Liver (tissue), 9 donors: ENCODE results near the gene RPLP2. TPM values are rescaled to one million over a fixed set of nuclear protein-coding genes. Genes with fewer than 3 reads are reported as not detected.

Source experiments
- DNase-seq: peaks from one replicate; pipeline ENCODE4 v3.0.0-alpha.2; 2017; ENCODE audit warnings: low spot score
- H3K27ac ChIP-seq, 2 donors: one replicate each; pipeline ENCODE4 v1.7.0; 2013; ENCODE audit warnings: inconsistent platforms in 2 of 2, low read length in 2 of 2, control low read depth in 1 of 2, low read depth in 1 of 2, mild to moderate bottlenecking in 1 of 2
- H3K27me3 ChIP-seq, 4 donors: one replicate each; pipeline versions ENCODE4 v1.6.1 to v1.7.0; 2013; ENCODE audit warnings: low read length in 3 of 4, inconsistent platforms in 1 of 4, mild to moderate bottlenecking in 1 of 4, moderate library complexity in 1 of 4; ENCODE audit not compliant: control insufficient read depth in 4 of 4, insufficient read depth in 4 of 4
- H3K36me3 ChIP-seq, 4 donors: one replicate each; pipeline versions ENCODE4 v1.6.1 to v1.7.0; 2013; ENCODE audit warnings: low read length in 3 of 4, mild to moderate bottlenecking in 3 of 4, low read depth in 1 of 4, moderate library complexity in 1 of 4; ENCODE audit not compliant: control insufficient read depth in 4 of 4, insufficient read depth in 3 of 4
- H3K4me1 ChIP-seq, 4 donors: one replicate each; pipeline versions ENCODE4 v1.6.1 to v1.7.0; 2013; ENCODE audit warnings: low read length in 3 of 4, mild to moderate bottlenecking in 3 of 4, moderate library complexity in 1 of 4; ENCODE audit not compliant: control insufficient read depth in 4 of 4, insufficient read depth in 4 of 4
- H3K4me3 ChIP-seq, 3 donors: one replicate each; pipeline versions ENCODE4 v1.6.1 to v1.7.0; 2013; ENCODE audit warnings: low read length in 3 of 3, control low read depth in 1 of 3, low read depth in 1 of 3, mild to moderate bottlenecking in 1 of 3
- H3K9ac ChIP-seq, 2 donors: one replicate each; pipeline ENCODE4 v1.7.0; 2013; ENCODE audit warnings: low read length in 2 of 2, mild to moderate bottlenecking in 2 of 2, moderate library complexity in 2 of 2, control low read depth in 1 of 2, low read depth in 1 of 2
- H3K9me3 ChIP-seq, 4 donors: one replicate each; pipeline versions ENCODE4 v1.6.1 to v1.7.0; 2013; ENCODE audit warnings: low read length in 3 of 4; ENCODE audit not compliant: control insufficient read depth in 4 of 4
- EGR1 ChIP-seq, 2 donors: IDR thresholded peaks; 2 replicates each; pipeline ENCODE4 v1.6.1; 2016 to 2018; ENCODE audit warnings: antibody characterized with exemption in 2 of 2, low read depth in 2 of 2
- FOXA1 ChIP-seq: IDR thresholded peaks from 2 replicates; pipeline ENCODE4 v1.6.1; 2016; ENCODE audit warnings: antibody characterized with exemption
- HNF4A ChIP-seq, 2 donors: conservative IDR thresholded peaks; 2 replicates each; pipeline ENCODE4 v1.6.1; 2016; ENCODE audit warnings: antibody characterized with exemption in 2 of 2, mild to moderate bottlenecking in 2 of 2
- NR2F2 ChIP-seq: IDR thresholded peaks from 2 replicates; pipeline ENCODE4 v1.6.1; 2016; ENCODE audit warnings: antibody characterized with exemption
- RAD21 ChIP-seq, 2 donors: IDR thresholded peaks; 2 replicates each; pipeline ENCODE4 v1.6.1; 2016; ENCODE audit warnings: antibody characterized with exemption in 2 of 2, mild to moderate bottlenecking in 2 of 2
- SP1 ChIP-seq: IDR thresholded peaks from 2 replicates; pipeline ENCODE4 v1.6.1; 2018; ENCODE audit warnings: antibody characterized with exemption, mild to moderate bottlenecking
- WGBS: extraction: QIAGEN DNeasy Blood & Tissue Kit; methylation state at CpG from one replicate; pipeline ENCODE4 v1.1.7; 2013; 5-methylcytosine and 5-hydroxymethylcytosine counted together
- polyA plus RNA-seq, 2 donors: library from polyadenylated mRNA; stranded (reverse) in 1 of 2; unstranded in 1 of 2; fragments of 200-250 nt in 1 of 2; fragments of >200 nt in 1 of 2; fragmentation: Nextera tagmentation in 1 of 2; extraction: Ambion mirVana in 1 of 2; gene quantifications; one replicate each; pipeline versions ENCODE4 v1.2.1 to v1.2.3, GENCODE V29; 2013 to 2015
- total RNA-seq, 2 donors: library from RNA; depleted of rRNA; stranded (reverse); fragments of >200 nt; gene quantifications; one replicate each; pipeline ENCODE4 v1.2.3, GENCODE V29; 2014
- TF ChIP-seq, protein P1 (sequence below): IDR thresholded peaks from 2 replicates; pipeline ENCODE4 v1.6.1; 2016; ENCODE audit warnings: antibody characterized with exemption, mild to moderate bottlenecking
- TF ChIP-seq, protein P2 (sequence below): IDR thresholded peaks from 2 replicates; pipeline ENCODE4 v1.6.1; 2016; ENCODE audit warnings: antibody characterized with exemption
- donor health status: healthy.
- donor health status: healthy.
- donor health status: healthy.
- donor health status: healthy.
- donor health status: healthy.

The RPLP2 gene
- total and polyA plus RNA-seq, 4 donors = 59.8 to 476 (median 285) TPM

DNA sequence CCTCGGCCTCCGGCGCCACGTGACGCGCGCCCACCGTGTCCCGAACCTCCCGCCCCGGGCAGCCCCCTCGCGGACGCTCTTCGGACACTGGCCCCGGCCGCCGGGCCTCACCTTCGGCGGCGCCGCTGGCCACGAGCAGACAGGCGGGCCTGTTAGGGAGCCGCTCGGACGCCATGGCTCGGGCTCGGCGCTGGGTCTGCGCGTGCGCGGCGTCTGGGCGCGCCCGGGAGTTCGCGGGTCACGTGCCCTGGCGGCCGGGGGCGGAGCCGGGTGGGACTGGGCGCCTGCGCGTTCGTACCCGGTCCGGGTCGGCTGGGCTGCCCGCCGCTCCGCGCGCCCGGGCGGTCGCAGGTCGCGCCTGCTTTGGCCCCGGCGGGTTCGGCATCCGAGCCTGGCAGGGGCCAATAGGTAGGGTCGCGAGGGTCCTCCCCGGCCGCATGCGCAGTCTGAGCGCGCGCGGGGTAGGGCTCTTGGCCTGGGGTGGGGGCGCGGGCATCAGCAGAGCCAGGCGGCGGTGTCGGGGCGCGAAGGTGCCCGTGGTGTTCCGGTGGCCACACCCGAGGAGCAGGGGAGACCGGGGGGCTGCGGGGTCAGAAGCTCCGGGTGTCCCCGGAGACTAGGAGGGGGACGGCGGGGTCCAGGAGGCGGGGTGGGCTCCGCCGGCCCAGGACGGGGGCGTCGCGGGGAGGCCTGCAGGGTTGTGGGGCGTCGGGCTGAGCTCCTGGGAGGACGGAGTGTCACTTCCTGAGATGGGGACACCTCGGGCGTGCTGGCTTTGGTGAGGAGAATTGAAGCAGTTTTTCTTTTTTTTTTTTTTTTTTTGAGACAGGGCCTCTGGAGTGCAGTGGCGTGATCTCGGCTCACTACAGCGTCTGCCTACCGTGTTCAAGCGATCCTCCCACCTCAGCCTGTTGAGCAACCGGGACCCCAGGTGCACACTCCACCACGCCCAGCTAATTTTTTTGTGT, 32.2 kb upstream of the RPLP2 start, which contains the start of gene GATD1:
Gene GATD1 (minus strand): TSS at position 200 of the 968 bp plus-strand sequence. CDS start 25 bp downstream, at position 175.
- WGBS = 1% methylated on average over 110 of the region's 110 CpGs
- TF ChIP-seq HNF4A (conservative IDR thresholded peaks at IDR 0.05) = no peak
- no peak for TF ChIP-seq NR2F2
- TF ChIP-seq, protein P1, sequence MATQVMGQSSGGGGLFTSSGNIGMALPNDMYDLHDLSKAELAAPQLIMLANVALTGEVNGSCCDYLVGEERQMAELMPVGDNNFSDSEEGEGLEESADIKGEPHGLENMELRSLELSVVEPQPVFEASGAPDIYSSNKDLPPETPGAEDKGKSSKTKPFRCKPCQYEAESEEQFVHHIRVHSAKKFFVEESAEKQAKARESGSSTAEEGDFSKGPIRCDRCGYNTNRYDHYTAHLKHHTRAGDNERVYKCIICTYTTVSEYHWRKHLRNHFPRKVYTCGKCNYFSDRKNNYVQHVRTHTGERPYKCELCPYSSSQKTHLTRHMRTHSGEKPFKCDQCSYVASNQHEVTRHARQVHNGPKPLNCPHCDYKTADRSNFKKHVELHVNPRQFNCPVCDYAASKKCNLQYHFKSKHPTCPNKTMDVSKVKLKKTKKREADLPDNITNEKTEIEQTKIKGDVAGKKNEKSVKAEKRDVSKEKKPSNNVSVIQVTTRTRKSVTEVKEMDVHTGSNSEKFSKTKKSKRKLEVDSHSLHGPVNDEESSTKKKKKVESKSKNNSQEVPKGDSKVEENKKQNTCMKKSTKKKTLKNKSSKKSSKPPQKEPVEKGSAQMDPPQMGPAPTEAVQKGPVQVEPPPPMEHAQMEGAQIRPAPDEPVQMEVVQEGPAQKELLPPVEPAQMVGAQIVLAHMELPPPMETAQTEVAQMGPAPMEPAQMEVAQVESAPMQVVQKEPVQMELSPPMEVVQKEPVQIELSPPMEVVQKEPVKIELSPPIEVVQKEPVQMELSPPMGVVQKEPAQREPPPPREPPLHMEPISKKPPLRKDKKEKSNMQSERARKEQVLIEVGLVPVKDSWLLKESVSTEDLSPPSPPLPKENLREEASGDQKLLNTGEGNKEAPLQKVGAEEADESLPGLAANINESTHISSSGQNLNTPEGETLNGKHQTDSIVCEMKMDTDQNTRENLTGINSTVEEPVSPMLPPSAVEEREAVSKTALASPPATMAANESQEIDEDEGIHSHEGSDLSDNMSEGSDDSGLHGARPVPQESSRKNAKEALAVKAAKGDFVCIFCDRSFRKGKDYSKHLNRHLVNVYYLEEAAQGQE = no peak
- TF ChIP-seq, protein P2, sequence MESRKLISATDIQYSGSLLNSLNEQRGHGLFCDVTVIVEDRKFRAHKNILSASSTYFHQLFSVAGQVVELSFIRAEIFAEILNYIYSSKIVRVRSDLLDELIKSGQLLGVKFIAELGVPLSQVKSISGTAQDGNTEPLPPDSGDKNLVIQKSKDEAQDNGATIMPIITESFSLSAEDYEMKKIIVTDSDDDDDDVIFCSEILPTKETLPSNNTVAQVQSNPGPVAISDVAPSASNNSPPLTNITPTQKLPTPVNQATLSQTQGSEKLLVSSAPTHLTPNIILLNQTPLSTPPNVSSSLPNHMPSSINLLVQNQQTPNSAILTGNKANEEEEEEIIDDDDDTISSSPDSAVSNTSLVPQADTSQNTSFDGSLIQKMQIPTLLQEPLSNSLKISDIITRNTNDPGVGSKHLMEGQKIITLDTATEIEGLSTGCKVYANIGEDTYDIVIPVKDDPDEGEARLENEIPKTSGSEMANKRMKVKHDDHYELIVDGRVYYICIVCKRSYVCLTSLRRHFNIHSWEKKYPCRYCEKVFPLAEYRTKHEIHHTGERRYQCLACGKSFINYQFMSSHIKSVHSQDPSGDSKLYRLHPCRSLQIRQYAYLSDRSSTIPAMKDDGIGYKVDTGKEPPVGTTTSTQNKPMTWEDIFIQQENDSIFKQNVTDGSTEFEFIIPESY = no peak
- TF ChIP-seq RAD21 (IDR thresholded peaks at IDR 0.05) = no peak
- DNase-seq = peak; percentile 96
- Histone ChIP-seq H3K36me3 (peaks cover 0 to 12% (median 4%) of the 10 kb centered on the region in 4 donors), H3K9me3 (no peaks in the 10 kb centered on the region), H3K4me1 (peaks cover 13 to 37% (median 21%) of the 10 kb centered on the region in 4 donors), H3K27me3 (no peaks in the 10 kb centered on the region), H3K9ac (peak within 1 kb of the TSS in 1 of 2 donors; percentile 32), H3K27ac (peak within 1 kb of the TSS; percentile 70 to 77), H3K4me3 (peak within 1 kb of the TSS; percentile 73 to 95 (median 75))

DNA sequence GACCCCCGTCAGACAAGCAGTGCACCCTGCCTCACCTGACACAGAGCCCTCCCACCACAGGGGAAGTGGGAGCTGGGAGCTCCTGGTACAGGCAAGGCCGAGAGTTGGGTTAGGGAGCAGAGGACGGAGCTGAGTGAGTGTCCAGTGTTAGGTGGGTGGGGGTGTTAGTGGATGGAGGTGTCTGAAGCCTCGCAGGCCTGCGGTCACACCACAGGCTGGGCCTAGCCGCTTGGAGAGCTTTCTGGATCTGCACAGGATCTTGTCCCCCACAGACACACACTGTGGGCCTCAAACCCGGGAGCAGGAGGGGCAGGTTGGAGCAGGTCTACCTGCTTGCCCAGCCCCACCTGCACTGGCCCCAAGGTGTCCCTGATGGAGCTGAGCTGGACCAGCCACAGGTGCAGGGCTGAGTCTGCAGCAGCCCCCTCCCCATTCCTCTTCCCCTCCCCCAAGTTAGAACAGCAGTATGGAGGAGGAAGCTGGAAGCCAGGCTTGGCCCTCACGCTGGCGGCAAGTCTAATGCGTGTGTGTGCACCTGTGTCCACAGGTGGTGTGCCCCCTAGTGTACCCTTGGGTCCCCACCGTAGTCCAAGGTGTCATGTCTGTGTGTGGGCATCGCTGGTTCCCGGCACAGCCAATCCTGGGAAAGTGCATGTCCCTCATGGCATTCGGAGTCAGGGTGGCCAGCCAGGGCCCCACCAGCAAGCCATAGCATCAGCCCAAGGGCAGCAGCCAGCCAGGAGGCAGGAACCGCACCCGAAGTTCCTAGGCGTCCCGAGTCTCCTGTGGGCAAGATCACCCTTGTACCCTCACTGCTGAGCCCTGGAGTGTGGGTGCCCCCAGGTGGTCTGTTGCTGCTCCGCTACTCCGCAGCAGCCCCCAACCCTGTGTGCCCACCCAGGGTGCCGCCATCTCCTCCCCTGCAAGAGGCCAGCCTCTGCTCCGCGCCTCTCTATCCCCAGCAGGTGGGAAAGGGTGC, 30.5 kb upstream of the RPLP2 start:
- Histone ChIP-seq H3K9ac (no peak overlapping the region), H3K27ac (no peak overlapping the region), H3K27me3 (no peaks in the 10 kb centered on the region), H3K9me3 (no peaks in the 10 kb centered on the region), H3K4me1 (peaks cover 13 to 37% (median 21%) of the 10 kb centered on the region in 4 donors), H3K36me3 (peaks cover 0 to 5% (median 0%) of the 10 kb centered on the region in 4 donors), H3K4me3 (peak overlapping the region in 1 of 3 donors; percentile 95)
- TF ChIP-seq, protein P2 = no peak
- no peak for TF ChIP-seq EGR1 (IDR thresholded peaks at IDR 0.05; ENCODE audit: low read depth in 2 of 2)
- no peak for TF ChIP-seq FOXA1
- no peak for TF ChIP-seq SP1
- TF ChIP-seq HNF4A (conservative IDR thresholded peaks at IDR 0.05) = no peak
- no peak for TF ChIP-seq RAD21 (IDR thresholded peaks at IDR 0.05)
- WGBS = 92% methylated on average over 23 of the region's 23 CpGs
- DNase-seq = no peak
